Peyer's patch (tissue), 4 donors: ENCODE data around the gene SYNRG.

ENCODE experiments used
- CTCF ChIP-seq, 6 experiments: fragments of 450-650 bp in 4 of 6; fragments of 200-600 bp in 2 of 6; sonication (generic) in 1 of 6; IDR thresholded peaks; one replicate each; pipeline ENCODE4 v1.5.1; 2017 to 2019; ENCODE audit warnings: antibody characterized with exemption in 6 of 6, mild to moderate bottlenecking in 3 of 6, moderate library complexity in 1 of 6
- POLR2A ChIP-seq, 2 donors: fragments of 450-650 bp; IDR thresholded peaks; one replicate each; pipeline ENCODE4 v1.5.1; 2017; ENCODE audit warnings: antibody characterized with exemption in 2 of 2, mild to moderate bottlenecking in 2 of 2, moderate library complexity in 2 of 2

GRCh38 chr17:37545486-37545885 is 63.7 kb downstream of the SYNRG start:
- TF ChIP-seq POLR2A (IDR thresholded peaks at IDR 0.05), result no peak
- no peak for TF ChIP-seq CTCF (IDR thresholded peaks at IDR 0.05)
